Rectal smooth muscle tissue (tissue), 1 donor: ENCODE data around the gene PTPRM.

Experiments
- H3K27ac ChIP-seq: one replicate; pipeline ENCODE4 v1.7.0; 2013; ENCODE audit warnings: low read depth, low read length, inconsistent platforms
- H3K27me3 ChIP-seq: one replicate; pipeline ENCODE4 v1.7.0; 2013; ENCODE audit warnings: low read length; ENCODE audit not compliant: control insufficient read depth, insufficient read depth
- H3K36me3 ChIP-seq: one replicate; pipeline ENCODE4 v1.7.0; 2013; ENCODE audit warnings: low read length; ENCODE audit not compliant: control insufficient read depth, insufficient read depth
- H3K4me1 ChIP-seq: one replicate; pipeline ENCODE4 v1.7.0; 2013; ENCODE audit warnings: low read length; ENCODE audit not compliant: control insufficient read depth, insufficient read depth
- H3K4me3 ChIP-seq: one replicate; pipeline ENCODE4 v1.7.0; 2013; ENCODE audit warnings: low read length
- H3K9ac ChIP-seq: one replicate; pipeline ENCODE4 v1.7.0; 2013; ENCODE audit warnings: low read length

The PTPRM gene

DNA sequence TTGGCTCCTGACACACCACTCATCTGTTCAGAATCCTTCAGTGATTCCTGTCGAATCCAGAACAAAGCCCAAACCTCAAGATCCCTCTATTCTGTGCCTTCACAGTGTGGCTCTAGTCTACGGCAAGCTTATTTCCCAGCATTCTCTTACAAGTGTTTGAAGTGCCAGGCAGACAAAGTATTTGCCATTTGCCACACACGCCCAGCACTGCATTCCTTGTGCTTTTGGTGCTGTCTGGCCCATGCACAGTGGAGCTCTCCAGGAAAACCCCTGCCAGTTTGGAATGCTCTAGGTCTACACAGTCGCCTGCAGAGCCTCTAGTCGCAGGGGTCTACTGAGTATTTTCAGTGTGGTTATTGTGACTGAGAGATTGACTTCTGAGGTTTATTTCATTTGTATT, 783.5 kb downstream of the PTPRM start:
- H3K36me3 ChIP-seq = no peaks in the 10 kb centered on the region
- no peaks in the 10 kb centered on the region for H3K27me3 ChIP-seq
- H3K9ac ChIP-seq = no peak overlapping the region
- no peak overlapping the region for H3K4me3 ChIP-seq
- no peak overlapping the region for H3K27ac ChIP-seq
- no peaks in the 10 kb centered on the region for H3K4me1 ChIP-seq

DNA sequence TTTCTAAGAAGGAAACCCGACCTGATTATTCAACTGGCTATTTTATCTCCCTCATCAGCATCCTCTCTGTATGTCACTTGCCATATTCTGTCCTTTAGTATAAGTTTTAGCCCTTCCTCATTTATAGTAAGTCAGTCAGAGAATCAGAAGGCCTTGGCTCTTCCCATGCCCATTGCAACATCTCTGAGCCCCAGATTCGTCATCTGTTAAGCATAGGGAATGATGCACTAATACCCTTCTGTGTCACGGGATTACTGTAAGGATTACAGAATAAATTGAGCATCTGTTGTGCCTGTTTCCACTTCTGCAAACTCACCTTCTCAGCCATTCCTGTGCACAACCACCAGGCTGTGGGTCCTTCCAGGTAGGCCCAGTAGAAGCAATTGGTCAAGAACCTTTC, 784.0 kb downstream of the PTPRM start:
- Histone ChIP-seq H3K36me3 (no peaks in the 10 kb centered on the region), H3K27ac (no peak overlapping the region), H3K27me3 (no peaks in the 10 kb centered on the region), H3K9ac (no peak overlapping the region), H3K4me3 (no peak overlapping the region), H3K4me1 (no peaks in the 10 kb centered on the region)

DNA sequence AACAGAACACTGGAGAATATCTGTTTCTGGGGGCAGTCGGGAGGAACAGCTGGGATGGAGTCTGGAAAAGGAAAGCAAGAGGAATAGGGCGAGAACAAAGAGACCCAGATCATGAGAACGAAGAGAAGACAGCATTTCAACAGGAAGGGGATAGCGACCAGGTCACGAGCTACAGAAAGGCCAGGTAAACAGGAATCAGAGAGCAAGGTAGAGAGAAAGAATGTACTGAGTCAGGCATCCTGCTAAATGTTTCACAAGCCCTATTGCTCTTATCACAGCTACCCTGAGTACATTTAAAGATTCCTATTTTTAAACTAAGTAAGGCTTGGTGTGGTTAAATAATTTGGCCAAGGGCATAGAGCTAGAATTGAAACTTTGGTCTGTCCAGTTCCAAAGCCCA, 787.2 kb downstream of the PTPRM start:
- Histone ChIP-seq H3K4me3 (no peak overlapping the region), H3K36me3 (no peaks in the 10 kb centered on the region), H3K9ac (no peak overlapping the region), H3K4me1 (no peaks in the 10 kb centered on the region), H3K27ac (no peak overlapping the region), H3K27me3 (no peaks in the 10 kb centered on the region)

DNA sequence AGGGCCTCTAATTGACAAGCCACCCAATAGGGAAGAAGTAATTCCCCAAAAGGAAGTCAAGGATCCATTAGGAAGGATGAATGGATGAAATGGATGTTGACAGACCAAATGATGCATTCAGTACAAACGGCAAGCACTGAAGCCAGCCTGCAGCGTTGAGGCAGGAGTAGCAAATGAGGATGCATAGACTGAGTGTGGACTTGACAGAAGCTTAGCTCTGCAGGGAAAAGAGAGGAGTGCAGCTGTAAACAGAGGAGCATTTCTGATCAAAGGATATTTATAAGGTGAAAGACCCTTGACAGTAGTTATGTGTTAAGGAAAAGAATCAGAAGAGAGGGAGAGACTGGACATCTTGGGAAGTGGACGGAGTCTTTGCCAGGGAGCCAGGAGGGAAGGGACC, 788.9 kb downstream of the PTPRM start:
- Histone ChIP-seq H3K27me3 (no peaks in the 10 kb centered on the region), H3K9ac (no peak overlapping the region), H3K4me1 (no peaks in the 10 kb centered on the region), H3K36me3 (no peaks in the 10 kb centered on the region), H3K27ac (no peak overlapping the region), H3K4me3 (no peak overlapping the region)

DNA sequence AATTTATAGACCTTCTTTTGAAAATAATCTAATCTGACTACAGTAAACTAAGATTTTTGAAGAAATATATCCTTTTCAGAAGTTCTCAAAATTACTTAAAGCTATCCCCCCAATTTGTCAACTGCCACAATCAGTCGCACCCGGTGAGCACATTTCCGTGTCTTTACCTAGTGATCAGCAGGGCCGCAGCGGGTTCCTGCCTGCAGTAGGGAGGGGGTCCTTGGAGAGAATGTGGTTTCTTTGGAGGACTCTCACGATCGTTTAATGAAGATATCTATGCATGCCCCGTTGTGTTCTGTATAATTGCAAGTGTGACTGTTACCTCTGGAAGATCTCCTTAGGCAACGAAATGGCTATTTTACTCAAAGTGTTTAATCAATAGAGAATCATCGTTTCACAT, 790.2 kb downstream of the PTPRM start:
- Histone ChIP-seq H3K27ac (no peak overlapping the region), H3K27me3 (no peaks in the 10 kb centered on the region), H3K9ac (no peak overlapping the region), H3K4me3 (no peak overlapping the region), H3K4me1 (no peaks in the 10 kb centered on the region), H3K36me3 (no peaks in the 10 kb centered on the region)

DNA sequence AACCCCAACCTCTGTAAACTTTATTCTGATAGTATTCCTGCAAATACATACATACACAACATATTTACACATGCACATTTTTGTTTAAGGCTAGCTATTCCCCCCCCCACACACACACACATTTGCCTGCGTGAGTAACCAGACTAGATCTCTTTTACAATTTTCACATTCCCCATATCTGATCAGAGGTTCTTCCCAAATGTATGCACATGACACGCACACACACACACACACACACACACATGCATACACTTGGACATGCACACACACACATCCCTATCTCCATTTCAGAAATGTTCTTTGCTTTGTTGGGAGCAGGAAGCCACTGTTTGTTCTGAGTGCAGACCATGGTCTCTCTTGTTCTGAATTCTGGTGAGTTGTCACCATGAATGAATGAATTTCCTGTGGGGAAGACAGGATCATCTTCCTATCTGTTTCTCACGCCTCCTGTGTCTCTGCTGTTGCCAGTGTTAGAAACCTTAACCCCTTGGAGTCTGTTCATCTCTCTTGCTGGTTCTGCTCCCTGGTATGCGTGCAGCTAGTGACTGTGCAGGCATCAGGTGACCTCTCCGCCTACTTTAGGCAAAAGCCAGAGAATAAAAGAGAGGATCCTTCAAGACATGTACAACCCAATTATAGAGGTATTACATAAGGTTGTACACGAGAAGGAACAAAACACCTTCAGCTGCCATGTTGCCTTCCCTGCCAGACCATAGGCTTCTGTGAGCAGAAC, 791.1 kb downstream of the PTPRM start:
- Histone ChIP-seq H3K36me3 (no peaks in the 10 kb centered on the region), H3K9ac (no peak overlapping the region), H3K27ac (no peak overlapping the region), H3K4me1 (no peaks in the 10 kb centered on the region), H3K27me3 (no peaks in the 10 kb centered on the region), H3K4me3 (no peak overlapping the region)

DNA sequence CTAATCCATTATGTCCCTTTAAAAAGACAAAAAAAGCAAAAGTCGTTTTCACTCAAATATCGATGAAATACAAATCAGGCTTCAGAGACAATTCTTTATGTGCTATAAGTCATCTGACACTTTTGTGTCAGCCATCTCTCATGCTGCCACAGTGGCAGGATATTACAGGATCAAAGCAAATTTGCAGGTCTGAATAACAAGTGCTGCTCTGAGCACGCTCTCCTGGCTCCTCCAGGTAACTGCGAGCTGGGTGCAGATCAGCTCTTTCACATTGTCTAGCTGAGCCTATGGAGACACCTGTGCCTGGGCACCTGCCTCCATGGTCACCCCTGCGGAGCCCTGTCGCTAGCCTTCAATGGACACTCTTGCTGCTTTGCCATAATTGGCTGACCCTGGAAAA, 792.0 kb downstream of the PTPRM start:
- Histone ChIP-seq H3K27ac (no peak overlapping the region), H3K36me3 (no peaks in the 10 kb centered on the region), H3K27me3 (no peaks in the 10 kb centered on the region), H3K4me3 (no peak overlapping the region), H3K9ac (no peak overlapping the region), H3K4me1 (peaks cover 5% of the 10 kb centered on the region)

DNA sequence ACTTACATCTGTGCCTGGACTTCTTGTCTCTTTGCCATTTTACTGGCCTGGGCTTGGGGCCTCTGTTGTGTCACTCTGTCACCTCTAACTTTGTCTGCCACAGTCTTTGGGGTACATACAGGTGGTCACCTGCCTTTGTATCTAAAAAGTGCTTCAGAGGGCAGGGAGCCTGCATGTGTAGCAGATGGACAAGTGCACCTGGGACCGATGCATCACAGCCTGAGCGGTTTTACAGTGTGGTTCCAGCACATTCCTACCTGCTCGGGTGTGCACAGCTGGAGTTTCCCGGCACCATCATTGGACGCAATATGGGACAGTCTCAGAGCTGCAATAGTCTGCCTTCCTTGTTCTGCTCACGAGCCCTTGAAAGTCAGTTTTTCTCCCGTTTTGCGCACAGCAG, 792.4 kb downstream of the PTPRM start:
- Histone ChIP-seq H3K9ac (no peak overlapping the region), H3K4me3 (no peak overlapping the region), H3K36me3 (no peaks in the 10 kb centered on the region), H3K27ac (no peak overlapping the region), H3K27me3 (no peaks in the 10 kb centered on the region), H3K4me1 (peaks cover 5% of the 10 kb centered on the region)

DNA sequence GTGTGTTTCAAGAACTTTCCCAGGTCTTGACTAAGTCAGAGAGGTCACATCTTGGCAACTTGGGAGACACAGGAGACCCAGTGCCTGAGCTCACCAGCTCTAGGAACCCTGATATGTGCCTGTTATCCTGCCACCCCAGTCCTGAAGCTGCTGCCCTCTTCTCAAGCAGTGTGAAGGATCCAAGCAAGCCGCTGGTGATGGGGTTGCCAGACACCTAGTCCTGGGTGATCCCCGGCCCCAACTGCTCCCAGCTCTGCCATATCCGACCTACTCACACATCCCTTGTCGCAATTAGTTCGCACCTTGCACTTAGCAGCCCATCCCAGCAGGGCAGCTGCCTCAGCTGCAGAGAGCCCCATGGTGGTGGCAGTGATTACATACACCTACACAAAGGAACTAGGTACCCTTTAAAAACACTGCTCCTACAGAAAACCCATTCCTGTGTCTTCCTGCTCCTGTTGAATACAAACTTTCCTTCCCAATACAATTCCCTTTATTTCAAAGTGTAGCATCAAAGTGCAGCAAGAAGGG, 794.9 kb downstream of the PTPRM start:
- no peak overlapping the region for H3K27ac ChIP-seq
- no peaks in the 10 kb centered on the region for H3K27me3 ChIP-seq
- H3K4me3 ChIP-seq = no peak overlapping the region
- no peak overlapping the region for H3K9ac ChIP-seq
- H3K4me1 ChIP-seq = peaks cover 7% of the 10 kb centered on the region
- H3K36me3 ChIP-seq = no peaks in the 10 kb centered on the region

DNA sequence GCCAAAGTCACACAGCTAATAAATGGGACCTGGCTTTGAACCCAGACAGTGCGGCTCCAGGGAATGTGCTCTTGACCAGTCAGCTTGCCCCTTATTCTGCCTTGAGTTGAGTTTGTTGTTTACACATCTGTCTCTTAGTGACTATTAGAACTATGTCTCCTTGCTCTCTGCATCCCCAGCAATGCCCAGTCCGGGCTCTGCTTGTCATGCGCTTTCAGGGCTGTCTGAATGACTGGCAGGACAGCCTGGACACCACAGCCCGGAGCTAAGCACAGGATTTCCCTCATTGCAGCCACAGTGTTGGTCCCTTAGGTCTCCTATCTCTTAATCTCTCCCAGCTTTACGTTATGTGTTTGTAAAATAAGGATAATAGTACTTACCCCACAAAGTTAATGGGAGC, 795.7 kb downstream of the PTPRM start:
- peaks cover 8% of the 10 kb centered on the region for H3K4me1 ChIP-seq
- H3K9ac ChIP-seq = no peak overlapping the region
- no peak overlapping the region for H3K27ac ChIP-seq
- no peaks in the 10 kb centered on the region for H3K36me3 ChIP-seq
- no peak overlapping the region for H3K4me3 ChIP-seq
- H3K27me3 ChIP-seq = no peaks in the 10 kb centered on the region

DNA sequence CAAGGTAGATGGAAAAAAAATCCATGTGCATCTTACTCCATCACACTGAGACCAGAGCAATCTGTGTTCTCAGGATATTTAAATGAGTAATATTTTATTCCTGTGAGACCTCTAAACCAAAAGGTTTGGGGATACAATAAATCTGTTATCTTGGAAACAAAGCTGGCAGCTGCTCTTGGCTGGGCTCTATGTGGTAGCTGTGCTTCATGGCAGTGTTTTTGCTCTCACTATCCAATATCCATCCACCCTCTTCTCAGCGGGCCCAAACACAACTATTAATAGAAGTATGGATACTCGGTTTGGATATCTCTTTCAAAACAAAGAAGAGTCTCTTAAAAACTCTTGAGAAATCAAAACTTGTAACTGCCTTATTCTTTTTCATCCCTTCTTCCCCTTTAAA, 797.3 kb downstream of the PTPRM start:
- Histone ChIP-seq H3K4me1 (peaks cover 8% of the 10 kb centered on the region), H3K36me3 (no peaks in the 10 kb centered on the region), H3K27ac (no peak overlapping the region), H3K9ac (no peak overlapping the region), H3K27me3 (no peaks in the 10 kb centered on the region), H3K4me3 (no peak overlapping the region)

DNA sequence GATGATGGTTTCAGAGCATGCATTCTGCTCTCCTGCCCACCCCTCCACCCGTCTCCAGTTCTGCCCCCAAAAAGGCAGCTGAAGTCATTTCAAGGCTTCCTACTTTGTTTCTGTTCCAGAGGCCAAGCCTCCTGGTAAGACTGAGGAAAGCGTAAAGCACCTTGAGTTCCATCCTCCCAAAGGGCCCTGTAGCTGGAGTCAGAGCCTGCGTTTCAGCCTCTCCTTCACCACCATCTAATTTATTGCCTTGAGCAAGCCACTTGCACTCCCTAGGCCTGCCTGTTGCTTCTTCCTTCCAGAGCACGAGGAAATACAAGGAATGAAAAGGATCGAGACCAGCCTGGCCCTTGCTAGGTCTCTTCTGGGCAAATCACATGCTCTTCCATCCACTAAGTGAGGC, 797.9 kb downstream of the PTPRM start:
- Histone ChIP-seq H3K4me1 (peaks cover 8% of the 10 kb centered on the region), H3K27me3 (no peaks in the 10 kb centered on the region), H3K4me3 (no peak overlapping the region), H3K36me3 (no peaks in the 10 kb centered on the region), H3K27ac (no peak overlapping the region), H3K9ac (no peak overlapping the region)

DNA sequence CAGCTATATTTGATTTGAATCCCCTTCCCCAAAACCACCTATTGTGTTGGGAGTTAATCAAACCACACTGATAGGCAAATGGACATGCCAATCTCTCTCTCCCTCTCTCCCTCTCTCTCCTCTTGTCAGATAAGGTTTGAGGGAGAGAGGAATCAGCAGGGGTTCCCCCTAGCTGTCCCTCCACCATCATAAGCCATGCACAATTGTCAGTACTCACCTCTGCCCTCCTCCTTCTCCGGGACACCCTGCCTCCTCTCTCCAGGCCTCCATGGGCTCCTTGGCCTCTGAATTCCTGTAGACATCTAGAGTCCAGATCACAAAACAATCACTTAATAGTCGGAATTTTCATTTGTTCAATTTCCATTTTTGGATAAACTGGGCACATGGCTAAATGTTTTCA, 798.4 kb downstream of the PTPRM start:
- Histone ChIP-seq H3K4me3 (no peak overlapping the region), H3K36me3 (no peaks in the 10 kb centered on the region), H3K4me1 (peaks cover 8% of the 10 kb centered on the region), H3K27ac (no peak overlapping the region), H3K27me3 (no peaks in the 10 kb centered on the region), H3K9ac (no peak overlapping the region)
